HuH-7 (cell line): ENCODE measurements around the gene ETS1.

Experiments used
- DNase-seq: peaks from one replicate; pipeline ENCODE4 v3.0.0; 2011; ENCODE audit warnings: low spot score

The ETS1 gene

DNA sequence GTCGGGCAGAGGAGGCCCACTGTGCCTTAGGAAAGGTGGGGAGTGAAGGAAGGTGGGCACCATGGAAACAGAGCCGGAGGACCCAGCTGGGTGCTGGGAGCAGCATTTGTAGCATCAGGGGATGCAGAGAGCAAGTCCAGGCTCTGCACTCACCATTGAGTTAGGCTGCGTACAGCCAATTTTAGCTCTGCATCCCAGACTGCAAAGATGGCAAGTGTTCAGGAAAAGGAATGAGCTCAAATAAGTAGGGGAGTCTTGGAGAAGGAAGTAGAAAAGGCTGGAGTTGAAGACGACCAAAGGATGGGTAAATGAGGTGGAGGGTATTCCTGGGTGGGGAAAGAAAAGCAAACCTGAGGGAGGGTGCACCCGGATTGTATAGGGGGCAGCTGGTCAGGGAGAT, 31.6 kb upstream of the ETS1 start:
- DNase-seq = no peak

DNA sequence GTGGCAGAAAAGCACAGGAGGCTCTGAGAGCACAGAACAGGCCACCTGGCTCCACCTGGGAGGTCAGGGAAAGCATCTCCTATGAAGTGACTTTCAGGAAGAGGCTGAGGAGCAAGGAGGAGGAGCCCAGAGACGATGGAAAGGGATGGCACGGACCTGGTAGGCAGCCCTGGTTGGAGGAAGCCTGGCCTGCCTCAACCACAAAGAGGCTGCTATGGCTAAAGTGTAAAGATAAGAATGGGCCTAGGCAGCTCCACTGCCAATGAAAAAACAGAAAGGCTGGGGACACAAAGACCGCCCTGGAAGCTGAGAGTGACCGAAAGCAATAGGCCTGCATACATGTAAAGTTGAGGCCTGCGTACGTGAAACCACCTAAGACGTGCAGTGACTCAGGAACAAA, 31.2 kb upstream of the ETS1 start:
- DNase-seq = no peak

DNA sequence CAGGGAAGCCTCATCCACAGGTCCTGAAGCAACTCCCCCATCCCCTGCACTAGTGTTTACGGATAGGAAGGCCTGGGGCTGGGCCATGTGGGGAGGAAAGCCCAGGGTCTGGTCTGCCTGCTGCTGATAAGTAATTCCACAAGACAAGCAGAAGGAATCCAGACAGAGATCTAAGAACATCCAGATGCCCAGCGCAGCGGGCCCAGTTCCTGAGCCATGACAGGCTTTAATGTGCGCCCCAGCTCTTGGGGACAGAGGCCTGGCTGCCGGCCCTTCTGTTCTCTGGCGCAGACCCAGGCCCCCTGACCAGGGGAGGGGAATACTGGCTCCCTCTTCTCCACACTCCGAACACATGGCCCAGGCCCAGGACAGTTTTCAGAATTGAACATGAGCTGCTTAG, 28.8 kb upstream of the ETS1 start:
- DNase-seq = no peak

GRCh38 chr11:128615612-128616011, 28.3 kb upstream of the ETS1 start:
- no peak for DNase-seq

DNA sequence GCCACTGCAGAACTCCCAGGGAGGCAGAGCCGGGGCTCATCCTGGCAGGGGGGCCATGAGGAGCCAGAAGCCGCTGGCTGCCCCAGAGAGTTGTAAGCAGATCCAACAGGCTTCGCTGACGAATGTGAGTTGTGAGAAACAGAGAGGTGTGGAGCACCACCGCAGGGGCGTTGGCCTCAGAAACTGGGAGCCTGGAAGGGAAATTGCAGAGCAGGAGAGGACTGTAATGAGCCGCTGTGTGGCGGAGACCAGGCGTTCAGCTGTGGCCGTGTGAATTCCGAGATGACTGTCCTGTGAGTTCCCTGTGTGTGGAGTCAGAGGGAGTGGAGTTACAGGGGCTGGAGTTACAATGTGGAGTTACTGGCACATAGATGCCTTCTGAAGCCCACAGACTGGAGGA, 27.7 kb upstream of the ETS1 start:
- DNase-seq = no peak

- DNase-seq = no peak
Observed at GRCh38 chr11:128614026-128614425, 26.7 kb upstream of the ETS1 start.

DNA sequence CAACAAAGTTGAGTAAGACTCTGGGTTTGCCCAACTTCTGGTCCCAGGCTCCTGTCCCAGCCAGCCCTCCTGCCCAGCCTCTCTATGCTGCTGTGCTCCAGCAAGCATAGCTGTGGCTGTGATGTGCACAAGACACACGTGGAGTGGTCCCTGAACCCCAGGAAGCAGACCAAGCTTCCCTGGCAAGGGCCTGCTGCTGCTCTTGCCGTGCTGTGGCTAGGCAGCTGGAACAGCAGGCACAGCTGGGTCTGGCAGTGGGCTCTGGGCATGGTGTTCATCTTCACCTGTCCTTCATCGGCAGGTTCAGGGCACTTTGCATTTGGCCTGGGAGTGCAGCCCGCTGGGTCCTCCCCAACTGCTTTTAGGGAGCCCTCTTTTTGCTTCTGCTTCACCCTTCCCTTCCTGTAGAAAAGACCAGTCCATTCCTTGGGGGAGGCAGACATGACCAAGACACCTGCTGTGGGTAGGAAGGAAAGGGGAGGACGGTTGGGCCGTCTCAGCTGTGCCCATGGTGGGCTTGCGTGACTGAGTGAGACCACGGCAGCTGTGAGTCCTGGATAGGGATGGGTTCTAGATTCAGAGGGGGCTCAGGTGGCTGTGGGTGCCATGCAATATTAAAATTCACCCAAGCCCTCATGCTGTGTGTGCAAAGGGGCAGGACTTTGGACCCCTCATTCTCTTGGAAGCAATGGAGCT, 26.1 kb upstream of the ETS1 start:
- no peak for DNase-seq

DNA sequence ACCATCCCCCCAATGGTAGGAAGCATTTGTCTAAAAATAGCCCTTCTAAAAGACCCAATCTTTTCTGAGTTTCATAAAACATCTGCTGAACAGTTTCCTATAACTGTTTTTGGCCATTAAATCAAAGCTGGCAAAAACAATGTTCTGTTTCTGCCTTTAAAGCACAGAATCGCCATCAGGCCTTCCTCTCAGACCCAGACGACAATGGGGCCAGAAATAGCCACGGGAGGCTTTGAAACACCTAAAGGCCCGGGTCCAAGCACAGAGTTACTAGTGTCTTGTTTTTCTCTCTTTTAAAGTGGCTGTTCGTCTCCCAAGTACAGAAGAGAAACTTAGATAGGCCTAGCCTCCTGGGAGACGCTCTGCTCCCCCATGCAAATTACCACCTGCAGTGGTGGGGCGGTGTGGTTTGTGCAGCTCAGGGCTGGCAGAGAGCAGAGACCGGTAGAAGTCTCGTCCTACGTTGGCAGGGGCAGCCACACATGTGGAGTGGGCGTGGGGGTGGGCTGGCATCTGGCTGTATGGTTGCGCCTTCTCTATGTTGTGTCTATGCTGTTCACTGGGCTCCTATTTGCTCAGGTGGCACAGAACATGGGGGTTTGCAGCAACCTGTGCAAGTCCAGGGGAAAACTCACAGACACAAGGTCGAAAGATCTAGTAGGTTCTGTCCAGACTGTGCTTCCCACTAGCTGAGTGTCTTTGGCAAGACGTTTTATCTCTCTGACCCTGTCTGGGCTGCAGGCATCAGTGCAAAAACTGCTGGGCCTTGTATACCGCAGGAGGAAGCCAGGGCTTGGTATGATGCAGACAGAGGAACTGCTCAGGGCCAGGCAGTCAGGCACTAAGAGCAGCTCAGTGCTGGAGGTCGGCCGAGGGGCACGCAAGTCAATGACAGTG, 23.6 kb upstream of the ETS1 start:
- DNase-seq = no peak

DNA sequence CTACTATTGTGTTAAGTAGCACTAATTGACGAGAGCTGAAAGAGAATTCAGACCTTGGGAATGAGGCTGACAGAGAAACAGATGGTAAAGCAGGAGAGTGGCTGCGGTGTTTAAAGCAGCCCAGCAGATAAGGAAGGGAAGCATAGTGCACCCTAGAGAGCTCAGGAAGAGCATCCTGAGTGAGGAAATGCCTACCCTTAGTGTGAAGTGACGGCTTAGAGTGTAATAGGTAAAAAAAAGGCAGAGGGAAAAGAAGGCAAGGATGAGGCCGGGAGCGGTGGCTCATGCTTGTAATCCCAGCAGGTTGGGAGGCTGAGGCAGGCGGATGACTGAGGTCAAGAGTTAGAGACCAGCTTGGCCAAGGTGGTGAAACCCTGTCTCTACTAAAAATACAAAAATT, 22.4 kb upstream of the ETS1 start:
- DNase-seq = no peak

GRCh38 chr11:128608746-128609407, 21.5 kb upstream of the ETS1 start:
- DNase-seq = no peak

DNA sequence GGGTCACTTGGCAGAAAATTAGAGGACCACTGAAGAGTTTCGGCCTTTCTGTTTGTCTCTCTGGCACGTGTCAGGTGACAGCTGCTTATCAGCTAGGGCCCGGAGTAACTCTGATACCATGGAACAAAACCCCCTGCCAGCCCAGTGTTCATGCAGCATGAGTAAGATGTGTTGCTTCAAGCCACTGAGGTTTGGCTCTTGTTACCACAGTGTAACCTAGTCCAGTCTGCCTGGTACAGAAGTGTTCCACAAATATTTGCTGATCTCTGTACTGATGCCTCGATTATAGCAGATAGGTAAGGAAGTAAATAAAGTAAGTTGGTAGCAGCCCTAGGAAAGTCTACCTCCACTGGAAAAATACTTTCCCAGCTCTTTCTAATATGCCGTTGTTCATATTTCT, 20.5 kb upstream of the ETS1 start:
- no peak for DNase-seq

DNA sequence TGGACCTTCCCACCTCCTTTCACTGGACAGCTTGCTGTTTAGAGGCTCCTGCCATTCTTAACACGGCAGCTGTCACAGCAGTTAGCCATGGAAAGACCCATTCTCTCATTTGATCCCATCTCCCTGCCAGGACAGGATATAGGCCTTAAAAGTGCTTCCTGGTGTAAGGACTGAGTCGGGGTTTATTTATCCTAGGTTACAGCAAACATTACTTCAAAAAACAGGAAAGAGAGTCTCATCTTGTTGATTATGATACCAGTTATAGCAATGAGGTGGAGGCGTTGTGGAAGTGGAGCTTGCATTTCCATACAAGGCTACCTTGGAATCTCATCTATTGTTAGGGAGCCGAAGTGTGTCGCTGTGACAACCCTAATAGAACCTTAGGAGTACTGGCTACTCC, 17.4 kb upstream of the ETS1 start:
- no peak for DNase-seq

GRCh38 chr11:128603752-128604414, 16.5 kb upstream of the ETS1 start:
- DNase-seq = no peak

GRCh38 chr11:128603003-128603696, 15.8 kb upstream of the ETS1 start:
- DNase-seq = no peak

DNA sequence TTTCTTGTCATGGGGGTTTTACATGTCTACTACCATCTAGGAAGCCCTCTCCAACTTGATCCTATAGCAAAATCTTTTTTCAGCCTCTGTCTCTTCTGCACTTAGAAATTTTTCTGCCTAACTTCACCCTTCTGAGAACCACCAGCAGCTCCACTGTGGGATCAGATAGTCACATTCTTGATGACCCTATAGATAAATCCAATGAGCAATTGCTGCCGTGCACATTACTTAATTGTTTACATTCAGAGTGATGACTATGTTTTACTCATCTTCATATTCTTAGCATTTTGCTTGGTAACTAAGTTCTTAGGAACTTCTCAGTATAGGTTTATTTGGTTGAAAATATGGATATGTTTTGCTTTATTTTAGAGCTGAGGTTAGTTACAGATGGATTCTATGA, 12.4 kb upstream of the ETS1 start:
- no peak for DNase-seq

- DNase-seq = no peak
Observed at GRCh38 chr11:128598506-128599150, 11.3 kb upstream of the ETS1 start.

DNA sequence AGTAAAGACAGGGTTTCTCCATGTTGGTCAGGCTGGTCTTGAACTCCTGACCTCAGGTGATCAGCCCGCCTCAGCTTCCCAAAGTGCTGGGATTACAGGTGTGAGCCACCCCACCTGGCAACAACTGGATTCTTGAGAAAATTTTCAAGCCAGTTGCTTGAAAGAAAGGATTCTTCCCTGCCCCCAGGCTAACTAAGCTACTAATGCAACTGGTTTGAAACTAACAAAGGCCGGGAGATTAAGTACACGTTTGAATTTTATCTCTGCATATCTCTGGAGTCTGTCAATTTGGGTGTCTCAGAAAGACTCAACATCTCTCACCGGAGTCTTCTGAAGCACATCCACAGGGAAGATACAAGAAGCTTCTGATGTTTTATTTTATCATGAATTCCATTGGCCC, 10.7 kb upstream of the ETS1 start:
- no peak for DNase-seq

DNA sequence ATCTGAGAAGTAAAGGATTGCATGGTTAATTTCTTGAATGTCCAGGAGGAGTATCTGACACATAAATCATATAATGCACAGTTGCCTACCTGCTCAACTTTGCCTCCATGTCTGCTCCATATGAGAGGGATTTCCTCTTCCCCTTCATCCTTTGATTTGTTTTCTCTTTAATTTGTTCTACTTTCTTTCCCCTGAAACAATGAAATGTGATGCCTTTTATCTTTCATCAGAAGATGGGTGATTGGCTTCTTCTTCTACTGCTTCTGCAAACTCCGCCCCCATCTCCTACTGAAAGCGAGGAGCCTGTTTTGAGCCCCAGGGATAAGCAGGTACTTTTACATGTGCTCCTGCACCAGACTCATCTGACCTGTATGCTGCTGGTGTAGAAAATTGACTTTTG, 9.9 kb upstream of the ETS1 start:
- DNase-seq = no peak

DNA sequence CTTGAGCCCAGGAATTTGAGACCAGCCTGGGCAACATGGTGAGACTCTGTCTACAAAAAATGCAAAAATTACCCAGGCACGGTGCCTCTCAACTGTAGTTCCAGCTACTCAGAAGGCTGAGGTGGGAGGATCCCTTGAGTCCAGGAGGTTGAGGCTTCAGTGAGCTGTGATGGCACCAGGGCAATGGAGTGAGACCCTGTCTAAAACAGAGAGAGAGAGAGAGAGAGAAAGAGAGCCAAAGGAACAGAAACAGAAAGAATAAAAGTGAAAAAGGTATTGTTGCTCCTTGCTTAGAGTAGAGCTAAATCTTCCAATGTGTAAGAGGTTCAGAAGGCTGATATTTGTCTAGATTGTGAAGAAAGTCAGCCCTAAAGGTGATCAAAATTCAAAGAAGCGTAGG, 8.9 kb upstream of the ETS1 start:
- DNase-seq = no peak

GRCh38 chr11:128595775-128596174, 8.4 kb upstream of the ETS1 start:
- DNase-seq = no peak

DNA sequence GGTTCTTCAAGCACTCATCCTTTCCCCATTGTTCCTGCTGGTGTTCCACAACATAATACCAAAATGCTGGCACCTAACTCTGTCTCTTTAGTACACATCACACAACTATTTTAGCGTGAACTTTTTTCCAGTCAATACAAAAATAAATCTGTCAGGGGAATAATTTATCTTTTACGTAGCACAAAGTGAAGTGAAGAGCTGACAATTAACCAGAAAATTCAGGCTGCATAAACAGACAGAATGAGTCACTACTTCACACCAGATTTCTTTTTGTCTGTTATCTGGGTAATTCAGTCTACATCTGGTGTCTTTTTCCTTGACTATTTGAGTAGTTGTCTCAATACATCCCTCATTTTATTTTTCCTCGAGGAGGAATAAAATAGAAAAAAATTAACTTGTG, 7.9 kb upstream of the ETS1 start:
- DNase-seq = no peak
